Measurements from ENCODE around the gene SKAP2. TPM values are rescaled to one million over a fixed set of nuclear protein-coding genes. Genes with fewer than 3 reads are reported as not detected.

The SKAP2 gene
- total and polyA plus RNA-seq, 7 donors = 3.2 to 19.4 (median 8.3) TPM

- WGBS, 3 donors = 47 to 61% (median 49%) methylated on average over 3 of the region's 3 CpGs
- no peaks in the 10 kb centered on the region for H3K9me3 ChIP-seq
- no peak overlapping the region for H3K4me3 ChIP-seq
- no peak overlapping the region for H3K27ac ChIP-seq
- DNase-seq (no peak), ATAC-seq (peak in 2 of 4 donors; percentile 57 to 77)
- TF ChIP-seq CTCF (IDR thresholded peaks at IDR 0.05) = peak; percentile 61
- H3K27me3 ChIP-seq (ENCODE audit: insufficient read depth in 3 of 3, low read length in 2 of 3) = no peaks in the 10 kb centered on the region
- intact Hi-C loops (cut with DNase I) = loop anchor here in 1 of 2 donors (2.0 kb wide), 1 partner anchor 479 kb away; no protein-coding TSS in a partner anchor
- H3K36me3 ChIP-seq (ENCODE audit: insufficient read depth in 1 of 2, low read depth in 1 of 2) = no peaks in the 10 kb centered on the region
- no peaks in the 10 kb centered on the region for H3K4me1 ChIP-seq
Observed at GRCh38 chr7:26681819-26682418, 182.5 kb downstream of the SKAP2 start.

GRCh38 chr7:26680587-26680986 lies 183.8 kb downstream of the SKAP2 start:
- ATAC-seq = no peak
- no peaks in the 10 kb centered on the region for H3K4me1 ChIP-seq
- DNase-seq = no peak
- 97 to 100% (median 100%) methylated on average over 1 of the region's 1 CpG for WGBS, 3 donors
- no peak overlapping the region for H3K27ac ChIP-seq
- intact Hi-C loops (cut with DNase I) = no loop called here
- TF ChIP-seq CTCF (IDR thresholded peaks at IDR 0.05) = no peak
- no peak overlapping the region for H3K4me3 ChIP-seq
- no peaks in the 10 kb centered on the region for H3K9me3 ChIP-seq
- H3K36me3 ChIP-seq (ENCODE audit: insufficient read depth in 1 of 2, low read depth in 1 of 2) = no peaks in the 10 kb centered on the region
- peaks cover 0 to 2% (median 0%) of the 10 kb centered on the region in 3 donors for H3K27me3 ChIP-seq (ENCODE audit: insufficient read depth in 3 of 3, low read length in 2 of 3)

- Histone ChIP-seq H3K27me3 (ENCODE audit: insufficient read depth in 3 of 3, low read length in 2 of 3) (peaks cover 0 to 2% (median 0%) of the 10 kb centered on the region in 3 donors), H3K4me1 (no peaks in the 10 kb centered on the region), H3K36me3 (ENCODE audit: insufficient read depth in 1 of 2, low read depth in 1 of 2) (no peaks in the 10 kb centered on the region), H3K27ac (no peak overlapping the region), H3K4me3 (no peak overlapping the region), H3K9me3 (no peaks in the 10 kb centered on the region)
- intact Hi-C loops (cut with DNase I) = loop anchor here in 1 of 2 donors (10.0 kb wide), 1 partner anchor 801 kb away; no protein-coding TSS in a partner anchor
- no peak for DNase-seq
- TF ChIP-seq CTCF (IDR thresholded peaks at IDR 0.05) = no peak
- ATAC-seq = no peak
- WGBS, 3 donors = 94 to 97% (median 96%) methylated on average over 4 of the region's 4 CpGs
Observed at GRCh38 chr7:26675143-26675887, 189.1 kb downstream of the SKAP2 start.

- ATAC-seq = no peak
- H3K27me3 ChIP-seq (ENCODE audit: insufficient read depth in 3 of 3, low read length in 2 of 3) = peaks cover 0 to 2% (median 0%) of the 10 kb centered on the region in 3 donors
- H3K4me3 ChIP-seq = no peak overlapping the region
- H3K36me3 ChIP-seq (ENCODE audit: insufficient read depth in 1 of 2, low read depth in 1 of 2) = no peaks in the 10 kb centered on the region
- no peaks in the 10 kb centered on the region for H3K9me3 ChIP-seq
- 71 to 86% (median 72%) methylated on average over 4 of the region's 4 CpGs for WGBS, 3 donors
- DNase-seq = no peak
- intact Hi-C loops (cut with DNase I) = loop anchor here in 1 of 2 donors (10.0 kb wide), 1 partner anchor 799 kb away; no protein-coding TSS in a partner anchor
- no peaks in the 10 kb centered on the region for H3K4me1 ChIP-seq
- no peak overlapping the region for H3K27ac ChIP-seq
- TF ChIP-seq CTCF (IDR thresholded peaks at IDR 0.05) = no peak
Observed at GRCh38 chr7:26673858-26674257, 190.5 kb downstream of the SKAP2 start.
